Activated CD4-positive, alpha-beta T cell treated with anti-CD3 and anti-CD28 coated beads, Interleukin-2, amount 10 ng/mL, durations not matched to agents 7 days and 5 days (primary cell): ENCODE measurements around the gene INSYN1. TPM values are rescaled to one million over a fixed set of nuclear protein-coding genes. Genes with fewer than 3 reads are reported as not detected.
"Not testable (repeated sequence)": the region's sequence is repeated elsewhere in the genome, so short reads cannot be mapped to it uniquely, and the experiment has no call there.

Experiments
- CTCF ChIA-PET: fragments of 350-600 bp; sonication (Branson Sonifier 250); formaldehyde crosslinking; loops from one replicate; lab custom pipeline; 2021; ENCODE audit warnings: antibody characterized with exemption; lab: Charles Lee
- POLR2A ChIA-PET: fragments of 350-600 bp; sonication (Branson Sonifier 250); formaldehyde crosslinking; loops from one replicate; lab custom pipeline; 2021; ENCODE audit warnings: antibody characterized with exemption; lab: Charles Lee
- DNase-seq: peaks from one replicate; pipeline ENCODE4 v3.0.0-alpha.2; 2020
- H3K27ac Mint-ChIP-seq: one replicate; pipeline ENCODE4 v1.8.0; 2021; ENCODE audit warnings: mild to moderate bottlenecking, moderate library complexity, mixed read lengths
- H3K27me3 Mint-ChIP-seq: one replicate; pipeline ENCODE4 v1.8.0; 2021; ENCODE audit warnings: mixed read lengths
- H3K36me3 Mint-ChIP-seq: one replicate; pipeline ENCODE4 v1.8.0; 2021; ENCODE audit warnings: low read depth, mixed read lengths
- H3K4me1 Mint-ChIP-seq: one replicate; pipeline ENCODE4 v1.8.0; 2021; ENCODE audit warnings: mixed read lengths
- H3K4me3 Mint-ChIP-seq: one replicate; pipeline ENCODE4 v1.8.0; 2021; ENCODE audit warnings: mild to moderate bottlenecking, moderate library complexity, mixed read lengths
- H3K9me3 Mint-ChIP-seq: one replicate; pipeline ENCODE4 v1.8.0; 2021; ENCODE audit warnings: mixed read lengths
- total RNA-seq, 2 experiments: library from RNA; stranded (reverse); gene quantifications; one replicate each; pipeline ENCODE4 v1.2.3, GENCODE V29; 2021

INSYN1 gene
- total RNA-seq, 2 experiments from 2014 or later = not detected

- CTCF ChIA-PET = no interaction called here
Observed at GRCh38 chr15:73787621-73788020, 34.5 kb upstream of the INSYN1 start.

GRCh38 chr15:73786538-73786937 is 33.4 kb upstream of the INSYN1 start:
- Mint-ChIP-seq H3K9me3 (no peaks in the 10 kb centered on the region), H3K36me3 (no peaks in the 10 kb centered on the region), H3K27me3 (no peaks in the 10 kb centered on the region), H3K27ac (no peak overlapping the region), H3K4me1 (no peaks in the 10 kb centered on the region), H3K4me3 (no peak overlapping the region)
- DNase-seq = no peak
- ChIA-PET POLR2A (no interaction called here), CTCF (no interaction called here)

More at GRCh38 chr15:73787621-73788020, 34.5 kb upstream of the INSYN1 start:
- no peak overlapping the region for H3K4me3 Mint-ChIP-seq
- no peaks in the 10 kb centered on the region for H3K4me1 Mint-ChIP-seq
- no peaks in the 10 kb centered on the region for H3K27me3 Mint-ChIP-seq
- POLR2A ChIA-PET = no interaction called here
- H3K9me3 Mint-ChIP-seq = no peaks in the 10 kb centered on the region
- H3K27ac Mint-ChIP-seq = no peak overlapping the region
- H3K36me3 Mint-ChIP-seq = no peaks in the 10 kb centered on the region
- DNase-seq = no peak

GRCh38 chr15:73785256-73786014 is 32.3 kb upstream of the INSYN1 start:
- CTCF ChIA-PET, H3K4me3 Mint-ChIP-seq, POLR2A ChIA-PET, DNase-seq, H3K27ac Mint-ChIP-seq, H3K27me3 Mint-ChIP-seq, H3K4me1 Mint-ChIP-seq, H3K9me3 Mint-ChIP-seq, H3K36me3 Mint-ChIP-seq: not testable (repeated sequence)

- Mint-ChIP-seq H3K36me3 (no peaks in the 10 kb centered on the region), H3K27ac (no peak overlapping the region), H3K27me3 (no peaks in the 10 kb centered on the region), H3K9me3 (no peaks in the 10 kb centered on the region), H3K4me3 (no peak overlapping the region), H3K4me1 (no peaks in the 10 kb centered on the region)
- no peak for DNase-seq
- POLR2A ChIA-PET = no interaction called here
- CTCF ChIA-PET = no interaction called here
Observed at GRCh38 chr15:73784291-73784690, 31.1 kb upstream of the INSYN1 start.

GRCh38 chr15:73782344-73782959 is 29.3 kb upstream of the INSYN1 start:
- Mint-ChIP-seq H3K9me3 (no peaks in the 10 kb centered on the region), H3K36me3 (no peaks in the 10 kb centered on the region), H3K4me1 (no peaks in the 10 kb centered on the region), H3K27ac (no peak overlapping the region), H3K27me3 (no peaks in the 10 kb centered on the region), H3K4me3 (no peak overlapping the region)
- ChIA-PET CTCF (no interaction called here), POLR2A (no interaction called here)
- no peak for DNase-seq

GRCh38 chr15:73781038-73781925 is 28.1 kb upstream of the INSYN1 start:
- POLR2A ChIA-PET = no interaction called here
- no peaks in the 10 kb centered on the region for H3K4me1 Mint-ChIP-seq
- no peak overlapping the region for H3K4me3 Mint-ChIP-seq
- peak; percentile 6 for DNase-seq
- no peak overlapping the region for H3K27ac Mint-ChIP-seq
- H3K27me3 Mint-ChIP-seq = no peaks in the 10 kb centered on the region
- no peaks in the 10 kb centered on the region for H3K9me3 Mint-ChIP-seq
- CTCF ChIA-PET = interaction anchor here (0.6 kb wide), 1 partner anchor 57 kb away, joined by 3 read pairs; no protein-coding TSS in a partner anchor
- H3K36me3 Mint-ChIP-seq = no peaks in the 10 kb centered on the region

- H3K4me3 Mint-ChIP-seq = no peak overlapping the region
- CTCF ChIA-PET = interaction anchor here (1.3 kb wide), 1 partner anchor 21 kb away, joined by 4 read pairs; no protein-coding TSS in a partner anchor
Observed at GRCh38 chr15:73779974-73780373, 26.8 kb upstream of the INSYN1 start.

GRCh38 chr15:73777741-73778140 is 24.6 kb upstream of the INSYN1 start:
- POLR2A ChIA-PET = no interaction called here

More at GRCh38 chr15:73779974-73780373, 26.8 kb upstream of the INSYN1 start:
- POLR2A ChIA-PET = no interaction called here
- Mint-ChIP-seq H3K4me1 (no peaks in the 10 kb centered on the region), H3K9me3 (no peaks in the 10 kb centered on the region), H3K27ac (no peak overlapping the region), H3K36me3 (no peaks in the 10 kb centered on the region), H3K27me3 (no peaks in the 10 kb centered on the region)
- no peak for DNase-seq

GRCh38 chr15:73773428-73773827 is 20.3 kb upstream of the INSYN1 start:
- Mint-ChIP-seq H3K27ac (no peak overlapping the region), H3K4me3 (no peak overlapping the region), H3K27me3 (peaks cover 10% of the 10 kb centered on the region), H3K4me1 (no peaks in the 10 kb centered on the region), H3K9me3 (no peaks in the 10 kb centered on the region), H3K36me3 (no peaks in the 10 kb centered on the region)
- POLR2A ChIA-PET = no interaction called here
- CTCF ChIA-PET = no interaction called here
- DNase-seq = no peak

More at GRCh38 chr15:73777741-73778140, 24.6 kb upstream of the INSYN1 start:
- CTCF ChIA-PET = no interaction called here
- Mint-ChIP-seq H3K27ac (no peak overlapping the region), H3K27me3 (no peaks in the 10 kb centered on the region), H3K9me3 (no peaks in the 10 kb centered on the region), H3K36me3 (no peaks in the 10 kb centered on the region), H3K4me3 (no peak overlapping the region), H3K4me1 (no peaks in the 10 kb centered on the region)
- DNase-seq = no peak

- no peak for DNase-seq
- Mint-ChIP-seq H3K27me3 (peaks cover 12% of the 10 kb centered on the region), H3K27ac (no peak overlapping the region), H3K4me3 (no peak overlapping the region), H3K9me3 (no peaks in the 10 kb centered on the region), H3K4me1 (no peaks in the 10 kb centered on the region), H3K36me3 (no peaks in the 10 kb centered on the region)
- ChIA-PET POLR2A (no interaction called here), CTCF (no interaction called here)
Observed at GRCh38 chr15:73771385-73772045, 18.4 kb upstream of the INSYN1 start.

- no peak for DNase-seq
- H3K27ac Mint-ChIP-seq = no peak overlapping the region
- no peaks in the 10 kb centered on the region for H3K36me3 Mint-ChIP-seq
- no peaks in the 10 kb centered on the region for H3K4me1 Mint-ChIP-seq
- no peak overlapping the region for H3K4me3 Mint-ChIP-seq
- H3K27me3 Mint-ChIP-seq = peaks cover 18% of the 10 kb centered on the region
- ChIA-PET POLR2A (no interaction called here), CTCF (no interaction called here)
- no peaks in the 10 kb centered on the region for H3K9me3 Mint-ChIP-seq
Observed at GRCh38 chr15:73770050-73770449, 16.9 kb upstream of the INSYN1 start.

- Mint-ChIP-seq H3K27me3 (peaks cover 20% of the 10 kb centered on the region), H3K4me3 (no peak overlapping the region), H3K4me1 (no peaks in the 10 kb centered on the region), H3K36me3 (no peaks in the 10 kb centered on the region), H3K9me3 (no peaks in the 10 kb centered on the region), H3K27ac (no peak overlapping the region)
- ChIA-PET CTCF (no interaction called here), POLR2A (no interaction called here)
- DNase-seq = no peak
Observed at GRCh38 chr15:73767806-73768501, 14.8 kb upstream of the INSYN1 start.
